OCI-LY7 (cell line): ENCODE data around the gene GDPD3.

Source experiments
- EZH2phosphoT487 ChIP-seq: fragments of 200-600 bp; sonication (generic); IDR thresholded peaks from 2 replicates; pipeline ENCODE4 v1.6.1; 2018; ENCODE audit warnings: low read depth, borderline replicate concordance, mild to moderate bottlenecking, mixed run types, antibody characterized with exemption, low read length, moderate library complexity, mixed read lengths
- TF ChIP-seq, protein P1 (sequence below): fragments of 200-600 bp; sonication (generic); conservative IDR thresholded peaks from 2 replicates; pipeline ENCODE4 v1.5.1; 2014; ENCODE audit warnings: mild to moderate bottlenecking, antibody characterized with exemption, low read length, moderate library complexity, mixed read lengths

DNA sequence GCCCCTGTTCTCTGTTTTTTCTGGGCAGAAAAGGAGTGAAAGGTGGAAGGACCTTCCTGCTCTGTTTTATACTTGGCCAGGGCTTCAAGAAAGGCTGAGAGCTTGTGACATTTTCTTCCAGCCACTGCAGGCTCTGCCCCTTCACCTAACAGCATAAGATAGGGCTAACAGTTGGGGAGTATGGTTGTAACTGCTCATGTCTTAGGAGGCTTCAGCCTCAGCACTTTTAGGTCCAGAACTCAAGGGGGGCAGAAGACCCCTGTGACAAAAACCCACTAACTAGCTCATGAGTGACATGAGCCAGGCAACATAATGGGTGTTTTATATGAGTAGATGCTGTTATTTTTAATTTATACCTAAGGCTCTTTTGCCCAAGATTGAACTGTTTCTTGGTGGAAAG, 42.8 kb downstream of the GDPD3 start:
- TF ChIP-seq, protein P1, sequence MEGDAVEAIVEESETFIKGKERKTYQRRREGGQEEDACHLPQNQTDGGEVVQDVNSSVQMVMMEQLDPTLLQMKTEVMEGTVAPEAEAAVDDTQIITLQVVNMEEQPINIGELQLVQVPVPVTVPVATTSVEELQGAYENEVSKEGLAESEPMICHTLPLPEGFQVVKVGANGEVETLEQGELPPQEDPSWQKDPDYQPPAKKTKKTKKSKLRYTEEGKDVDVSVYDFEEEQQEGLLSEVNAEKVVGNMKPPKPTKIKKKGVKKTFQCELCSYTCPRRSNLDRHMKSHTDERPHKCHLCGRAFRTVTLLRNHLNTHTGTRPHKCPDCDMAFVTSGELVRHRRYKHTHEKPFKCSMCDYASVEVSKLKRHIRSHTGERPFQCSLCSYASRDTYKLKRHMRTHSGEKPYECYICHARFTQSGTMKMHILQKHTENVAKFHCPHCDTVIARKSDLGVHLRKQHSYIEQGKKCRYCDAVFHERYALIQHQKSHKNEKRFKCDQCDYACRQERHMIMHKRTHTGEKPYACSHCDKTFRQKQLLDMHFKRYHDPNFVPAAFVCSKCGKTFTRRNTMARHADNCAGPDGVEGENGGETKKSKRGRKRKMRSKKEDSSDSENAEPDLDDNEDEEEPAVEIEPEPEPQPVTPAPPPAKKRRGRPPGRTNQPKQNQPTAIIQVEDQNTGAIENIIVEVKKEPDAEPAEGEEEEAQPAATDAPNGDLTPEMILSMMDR = no peak
- TF ChIP-seq EZH2phosphoT487 = no peak
